B cell (primary cell): ENCODE results near the gene NCAPH2. TPM values are rescaled to one million over a fixed set of nuclear protein-coding genes. Genes with fewer than 3 reads are reported as not detected.

Experiments used
- ATAC-seq: fragments of 200-7000 bp; cut with Tn5 transposase; one replicate; pipeline ENCODE4 v1.10.0; 2021; ENCODE audit warnings: low read depth, mild to moderate bottlenecking, moderate number of reproducible peaks, moderate library complexity
- CTCF ChIA-PET: fragments of 350-600 bp; sonication (Branson Sonifier 250); formaldehyde crosslinking; loops from one replicate; lab custom pipeline; 2021; ENCODE audit warnings: antibody characterized with exemption, inconsistent platforms; lab: Charles Lee
- POLR2A ChIA-PET: fragments of 350-600 bp; sonication (Branson Sonifier 250); formaldehyde crosslinking; loops from one replicate; lab custom pipeline; 2021; ENCODE audit warnings: antibody characterized with exemption; lab: Charles Lee
- DNase-seq: peaks from one replicate; pipeline ENCODE4 v3.0.0; 2013
- H2AFZ ChIP-seq: 2 replicates; pipeline ENCODE4 v1.6.1; 2012; ENCODE audit warnings: mild to moderate bottlenecking, low read depth, low read length; ENCODE audit not compliant: insufficient read depth, poor library complexity, severe bottlenecking
- H3K27ac ChIP-seq, 2 donors: 1 replicate in 1 of 2; 2 replicates in 1 of 2; pipeline ENCODE4 v1.5.1; 2012 to 2013; ENCODE audit warnings: low read length in 2 of 2, mild to moderate bottlenecking in 2 of 2, moderate library complexity in 1 of 2
- H3K27me3 ChIP-seq, 4 experiments: fragments of 200-600 bp in 1 of 4; sonication (generic) in 1 of 4; replicated peaks in 1 of 4; 1 replicate in 2 of 4; 2 replicates in 2 of 4; pipeline versions ENCODE4 v1.6.1 to v1.7.0; 2013 to 2016; ENCODE audit warnings: low read length in 3 of 4, mild to moderate bottlenecking in 2 of 4, mixed read lengths in 1 of 4, moderate library complexity in 1 of 4; ENCODE audit not compliant: insufficient read depth in 4 of 4, control insufficient read depth in 3 of 4; ENCODE audit errors: control extremely low read depth in 1 of 4
- H3K36me3 ChIP-seq, 2 experiments: replicated peaks in 1 of 2; 1 replicate in 1 of 2; 2 replicates in 1 of 2; pipeline versions ENCODE4 v1.6.1 to v1.7.1; 2013; ENCODE audit warnings: low read length in 1 of 2; ENCODE audit not compliant: insufficient read depth in 2 of 2, control insufficient read depth in 1 of 2; ENCODE audit errors: control extremely low read depth in 1 of 2, extremely low read depth in 1 of 2
- H3K4me1 ChIP-seq, 2 donors: fragments of 200-600 bp in 1 of 2; sonication (generic) in 1 of 2; 1 replicate in 1 of 2; 2 replicates in 1 of 2; pipeline versions ENCODE4 v1.5.1 to v1.6.1; 2013 to 2017; ENCODE audit warnings: low read length in 2 of 2; ENCODE audit not compliant: control insufficient read depth in 2 of 2, insufficient read depth in 2 of 2
- H3K4me2 ChIP-seq: replicated peaks from 2 replicates; pipeline ENCODE3; 2012; ENCODE audit warnings: mild to moderate bottlenecking, low read depth, low read length; ENCODE audit not compliant: poor library complexity, severe bottlenecking
- H3K4me3 ChIP-seq, 5 experiments: fragments of 200-600 bp in 1 of 5; sonication (generic) in 1 of 5; 1 replicate in 3 of 5; 2 replicates in 2 of 5; pipeline versions ENCODE4 v1.5.1 to v1.7.0; 2011 to 2016; ENCODE audit warnings: low read length in 4 of 5, mild to moderate bottlenecking in 4 of 5, low read depth in 2 of 5, control low read depth in 1 of 5, moderate library complexity in 1 of 5; ENCODE audit not compliant: insufficient read depth in 1 of 5; ENCODE audit errors: control extremely low read depth in 1 of 5, extremely low read depth in 1 of 5
- H3K79me2 ChIP-seq: fragments of 200-600 bp; sonication (generic); one replicate; pipeline ENCODE4 v1.6.0; 2016; ENCODE audit warnings: low read length; ENCODE audit not compliant: control insufficient read depth, insufficient read depth
- H3K9ac ChIP-seq: fragments of 200-600 bp; sonication (generic); 2 replicates; pipeline ENCODE4 v1.6.1; 2017; ENCODE audit warnings: mild to moderate bottlenecking, low read length, moderate library complexity
- H3K9me3 ChIP-seq, 3 donors: one replicate each; pipeline versions ENCODE4 v1.6.1 to v1.7.1; 2013; ENCODE audit warnings: low read length in 2 of 3; ENCODE audit not compliant: control insufficient read depth in 2 of 3, insufficient read depth in 1 of 3; ENCODE audit errors: control extremely low read depth in 1 of 3
- H4K20me1 ChIP-seq: 2 replicates; pipeline ENCODE4 v1.6.0; 2012; ENCODE audit warnings: mild to moderate bottlenecking, low read length; ENCODE audit not compliant: insufficient read depth, control insufficient read depth, poor library complexity, severe bottlenecking
- H3K27ac Mint-ChIP-seq: one replicate; pipeline ENCODE4 v1.8.0; 2021; ENCODE audit warnings: mixed read lengths
- H3K27me3 Mint-ChIP-seq: one replicate; pipeline ENCODE4 v1.8.0; 2021; ENCODE audit warnings: mixed read lengths
- H3K4me1 Mint-ChIP-seq: one replicate; pipeline ENCODE4 v1.8.0; 2021; ENCODE audit warnings: mixed read lengths
- H3K4me3 Mint-ChIP-seq: one replicate; pipeline ENCODE4 v1.8.0; 2021; ENCODE audit warnings: mixed read lengths
- H3K9me3 Mint-ChIP-seq: one replicate; pipeline ENCODE4 v1.8.0; 2022; ENCODE audit warnings: mixed read lengths; ENCODE audit not compliant: insufficient read depth
- CTCF ChIP-seq: fragments of 200-600 bp; IDR thresholded peaks from one replicate; pipeline ENCODE4 v1.8.0; 2022; ENCODE audit warnings: antibody characterized with exemption, mild to moderate bottlenecking
- EZH2 ChIP-seq: IDR thresholded peaks from 2 replicates; pipeline ENCODE4 v1.6.1; 2012; ENCODE audit warnings: borderline replicate concordance, low read depth, mild to moderate bottlenecking, moderate library complexity, low read length; ENCODE audit not compliant: insufficient read depth, poor library complexity, severe bottlenecking
- WGBS: methylation state at CpG from one replicate; pipeline ENCODE4 v1.1.5; 2013; ENCODE audit warnings: missing lambda C conversion rate; ENCODE audit not compliant: insufficient coverage; 5-methylcytosine and 5-hydroxymethylcytosine counted together
- intact Hi-C: fragments of 100-400 bp; cut with micrococcal nuclease; formaldehyde crosslinking; loops from one replicate; pipeline ENCODE4 v1.10.0; 2022
- polyA plus RNA-seq: library from polyadenylated mRNA; depleted of rRNA; stranded (reverse); fragments of >200 nt; gene quantifications from 2 replicates; pipeline ENCODE4 v1.2.3, GENCODE V29; 2012
- total RNA-seq, 2 donors: library from RNA; stranded (reverse); fragments of 120-200 nt in 1 of 2; gene quantifications; 1 replicate in 1 of 2; 2 replicates in 1 of 2; pipeline versions ENCODE4 v1.2.3 to v1.2.4, GENCODE V29; 2013 to 2022

The NCAPH2 gene
- total and polyA plus RNA-seq, 2 donors (not counting 1 experiment from before 2014, with no cell fraction given), result 47.1 to 76.9 TPM

- no peak for ATAC-seq
- DNase-seq, result peak; percentile 73
- H3K9me3 Mint-ChIP-seq, result no peaks in the 10 kb centered on the region
- no peak for TF ChIP-seq EZH2
- TF ChIP-seq CTCF, result no peak
- CTCF ChIA-PET, result interaction anchor here (0.7 to 5.5 kb wide), 10 partner anchors 12 to 285 kb away, joined by 3 to 81 read pairs (median 4); partner anchors contain the start of genes KLHDC7B and SYCE3
- H3K27me3 Mint-ChIP-seq, result no peaks in the 10 kb centered on the region
- Histone ChIP-seq H2AFZ (peak overlapping the region; percentile 78), H3K9me3 (peaks cover 0 to 9% (median 0%) of the 10 kb centered on the region in 3 donors), H3K27ac (peak overlapping the region; percentile 83 to 90), H3K4me2 (peak overlapping the region; percentile 98), H3K9ac (peak overlapping the region; percentile 89), H4K20me1 (peaks cover 27% of the 10 kb centered on the region), H3K27me3 (no peaks in the 10 kb centered on the region), H3K36me3 (peaks cover 0 to 17% of the 10 kb centered on the region in 2 experiments), H3K4me1 (peaks cover 17 to 56% of the 10 kb centered on the region in 2 donors), H3K79me2 (peaks cover 39% of the 10 kb centered on the region), H3K4me3 (peak overlapping the region; percentile 14 to 76 (median 69))
- POLR2A ChIA-PET, result interaction anchor here (0.6 to 5.4 kb wide), 11 partner anchors 14 to 377 kb away, joined by 3 to 104 read pairs (median 4); partner anchors contain the start of genes KLHDC7B, LMF2, NCAPH2 and SYCE3
- peak overlapping the region; percentile 86 for H3K4me3 Mint-ChIP-seq
- intact Hi-C loops, result loop anchor here (1.0 to 5.0 kb wide), 3 partner anchors 18 to 55 kb away; partner anchors contain the start of genes KLHDC7B and SYCE3
- 27% methylated on average over 27 of the region's 29 CpGs for WGBS
- H3K4me1 Mint-ChIP-seq, result peaks cover 34% of the 10 kb centered on the region
- peak overlapping the region; percentile 91 for H3K27ac Mint-ChIP-seq
These were observed 19.1 kb downstream of the NCAPH2 start for GRCh38 chr22:50526834-50527801.
